DMS53 treated with DMSO at 0.1 percent for 48 hours (cell line): ENCODE results near the gene PWWP2B.

ENCODE experiments used
- DNase-seq: peaks from one replicate; lab custom pipeline; 2025; ENCODE audit not compliant: unreplicated experiment; lab: John Stamatoyannopoulos, UW

PWWP2B gene

GRCh38 chr10:132393695-132394181 lies 3.3 kb upstream of the PWWP2B start:
- no peak for DNase-seq

- no peak for DNase-seq
Observed at GRCh38 chr10:132394201-132394811, 2.7 kb upstream of the PWWP2B start.

- no peak for DNase-seq
Observed at GRCh38 chr10:132394936-132395703, 1.9 kb upstream of the PWWP2B start.

GRCh38 chr10:132395704-132396493 lies 1.1 kb upstream of the PWWP2B start:
- no peak for DNase-seq

GRCh38 chr10:132396494-132397035 lies 435 bp upstream of the PWWP2B start:
- DNase-seq, result peak; percentile 17

- peak; percentile 49 for DNase-seq
Observed at GRCh38 chr10:132397671-132398565, 918 bp downstream of the PWWP2B start.

- DNase-seq, result no peak
Observed at GRCh38 chr10:132398566-132398991, 1.6 kb downstream of the PWWP2B start.

GRCh38 chr10:132399117-132400035 lies 2.4 kb downstream of the PWWP2B start:
- DNase-seq, result no peak

GRCh38 chr10:132400041-132400546 lies 3.1 kb downstream of the PWWP2B start:
- no peak for DNase-seq

GRCh38 chr10:132400547-132401151 lies 3.6 kb downstream of the PWWP2B start:
- no peak for DNase-seq

- DNase-seq, result no peak
Observed at GRCh38 chr10:132401401-132402118, 4.6 kb downstream of the PWWP2B start.

- no peak for DNase-seq
Observed at GRCh38 chr10:132402781-132403241, 5.8 kb downstream of the PWWP2B start.

GRCh38 chr10:132403511-132404168 lies 6.6 kb downstream of the PWWP2B start:
- DNase-seq, result no peak

GRCh38 chr10:132404169-132404880 lies 7.3 kb downstream of the PWWP2B start:
- no peak for DNase-seq

- DNase-seq, result no peak
Observed at GRCh38 chr10:132404911-132405462, 8.0 kb downstream of the PWWP2B start.

- no peak for DNase-seq
Observed at GRCh38 chr10:132405463-132405991, 8.5 kb downstream of the PWWP2B start.
